ENCODE results near the gene SHD. TPM values are rescaled to one million over a fixed set of nuclear protein-coding genes. Genes with fewer than 3 reads are reported as not detected.
A peak's percentile ranks its signal among the peaks of the same experiment; 100 is the strongest.

SHD gene
- total and polyA plus RNA-seq, 2 donors (not counting 1 experiment from before 2014, with no cell fraction given): not detected

DNA sequence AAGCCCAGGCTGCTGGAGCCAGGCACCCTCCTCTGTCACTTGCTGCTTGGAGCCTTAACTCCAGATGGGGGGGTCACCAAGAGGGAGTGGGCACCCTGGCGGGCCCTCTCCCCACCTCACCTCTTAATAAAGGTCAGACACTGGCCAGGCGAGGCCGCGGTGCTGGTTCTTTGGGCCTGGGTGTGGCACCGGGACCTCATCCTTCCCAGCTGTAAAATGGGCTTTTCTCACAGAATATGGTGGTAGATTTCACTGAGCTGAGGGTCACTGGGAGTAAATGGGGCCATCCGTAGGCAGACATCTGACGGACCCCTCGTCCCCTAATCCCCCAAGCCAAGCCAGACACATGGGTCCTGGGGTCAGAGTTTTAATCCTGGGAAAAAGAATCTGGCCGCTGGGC is 44.6 kb downstream of the SHD start:
- Histone ChIP-seq H2AFZ (ENCODE audit: low read length) (no peak overlapping the region), H4K20me1 (ENCODE audit: control insufficient read depth, extremely low read depth, insufficient read depth, low read length) (no peaks in the 10 kb centered on the region), H3K79me2 (ENCODE audit: control insufficient read depth, insufficient read depth, low read length) (no peaks in the 10 kb centered on the region), H3K4me3 (replicated peaks in 1 of 4; ENCODE audit: control extremely low read depth in 1 of 4, insufficient read depth in 1 of 4, low read depth in 3 of 4, low read length in 4 of 4) (no peak overlapping the region), H3K4me1 (ENCODE audit: control insufficient read depth, extremely low read depth, insufficient read depth, low read length) (no peaks in the 10 kb centered on the region), H3K36me3 (ENCODE audit: control insufficient read depth, insufficient read depth, low read length) (no peaks in the 10 kb centered on the region), H3K9me3 (ENCODE audit: control insufficient read depth, insufficient read depth, low read depth, low read length) (no peaks in the 10 kb centered on the region), H3K27ac (ENCODE audit: insufficient read depth, low read length) (no peak overlapping the region), H3K9ac (ENCODE audit: insufficient read depth, low read length) (no peak overlapping the region), H3K4me2 (ENCODE audit: extremely low read depth, insufficient read depth, low read length) (no peak overlapping the region), H3K27me3 (ENCODE audit: control insufficient read depth, insufficient read depth, low read length) (peaks cover 3% of the 10 kb centered on the region)
- no peak for TF ChIP-seq EZH2 (IDR thresholded peaks at IDR 0.05; ENCODE audit: low read length, missing control alignments)
- TF ChIP-seq, protein P1, sequence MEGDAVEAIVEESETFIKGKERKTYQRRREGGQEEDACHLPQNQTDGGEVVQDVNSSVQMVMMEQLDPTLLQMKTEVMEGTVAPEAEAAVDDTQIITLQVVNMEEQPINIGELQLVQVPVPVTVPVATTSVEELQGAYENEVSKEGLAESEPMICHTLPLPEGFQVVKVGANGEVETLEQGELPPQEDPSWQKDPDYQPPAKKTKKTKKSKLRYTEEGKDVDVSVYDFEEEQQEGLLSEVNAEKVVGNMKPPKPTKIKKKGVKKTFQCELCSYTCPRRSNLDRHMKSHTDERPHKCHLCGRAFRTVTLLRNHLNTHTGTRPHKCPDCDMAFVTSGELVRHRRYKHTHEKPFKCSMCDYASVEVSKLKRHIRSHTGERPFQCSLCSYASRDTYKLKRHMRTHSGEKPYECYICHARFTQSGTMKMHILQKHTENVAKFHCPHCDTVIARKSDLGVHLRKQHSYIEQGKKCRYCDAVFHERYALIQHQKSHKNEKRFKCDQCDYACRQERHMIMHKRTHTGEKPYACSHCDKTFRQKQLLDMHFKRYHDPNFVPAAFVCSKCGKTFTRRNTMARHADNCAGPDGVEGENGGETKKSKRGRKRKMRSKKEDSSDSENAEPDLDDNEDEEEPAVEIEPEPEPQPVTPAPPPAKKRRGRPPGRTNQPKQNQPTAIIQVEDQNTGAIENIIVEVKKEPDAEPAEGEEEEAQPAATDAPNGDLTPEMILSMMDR (conservative IDR thresholded peaks at IDR 0.05 in 1 of 2, IDR thresholded peaks at IDR 0.05 in 1 of 2; ENCODE audit: low read depth in 1 of 2, low read length in 2 of 2): no peak
- DNase-seq (ENCODE audit: low read depth in 2 of 2): no peak

DNA sequence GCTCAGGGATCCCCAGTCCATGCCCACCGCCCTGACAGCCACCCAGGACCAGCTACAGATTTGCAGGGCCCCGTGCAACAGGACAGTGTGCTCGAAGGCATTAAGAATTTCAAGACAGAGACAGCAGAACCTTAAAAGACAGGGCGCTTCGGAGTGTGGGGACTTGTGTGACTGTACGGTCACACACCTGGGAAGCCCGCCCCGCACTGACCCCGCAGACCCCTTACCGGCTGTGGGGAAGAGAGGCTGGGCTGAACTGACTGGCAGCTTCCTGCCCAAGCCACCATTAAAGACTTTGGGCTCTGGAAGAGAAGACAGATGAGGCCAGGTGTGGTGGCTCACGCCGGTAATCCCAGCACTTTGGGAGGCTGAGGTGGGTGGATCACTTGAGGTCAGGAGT is 45.2 kb downstream of the SHD start:
- no peak overlapping the region for H3K27ac ChIP-seq (ENCODE audit: insufficient read depth, low read length)
- H3K4me2 ChIP-seq (ENCODE audit: extremely low read depth, insufficient read depth, low read length): no peak overlapping the region
- H3K79me2 ChIP-seq (ENCODE audit: control insufficient read depth, insufficient read depth, low read length): no peaks in the 10 kb centered on the region
- DNase-seq (ENCODE audit: low read depth in 2 of 2): no peak
- H3K27me3 ChIP-seq (ENCODE audit: control insufficient read depth, insufficient read depth, low read length): peaks cover 3% of the 10 kb centered on the region
- no peaks in the 10 kb centered on the region for H3K4me1 ChIP-seq (ENCODE audit: control insufficient read depth, extremely low read depth, insufficient read depth, low read length)
- H3K36me3 ChIP-seq (ENCODE audit: control insufficient read depth, insufficient read depth, low read length): no peaks in the 10 kb centered on the region
- TF ChIP-seq, protein P1 (conservative IDR thresholded peaks at IDR 0.05 in 1 of 2, IDR thresholded peaks at IDR 0.05 in 1 of 2; ENCODE audit: low read depth in 1 of 2, low read length in 2 of 2): no peak
- TF ChIP-seq EZH2 (IDR thresholded peaks at IDR 0.05; ENCODE audit: low read length, missing control alignments): no peak
- H2AFZ ChIP-seq (ENCODE audit: low read length): no peak overlapping the region
- H4K20me1 ChIP-seq (ENCODE audit: control insufficient read depth, extremely low read depth, insufficient read depth, low read length): no peaks in the 10 kb centered on the region
- H3K9me3 ChIP-seq (ENCODE audit: control insufficient read depth, insufficient read depth, low read depth, low read length): no peaks in the 10 kb centered on the region
- H3K4me3 ChIP-seq (replicated peaks in 1 of 4; ENCODE audit: control extremely low read depth in 1 of 4, insufficient read depth in 1 of 4, low read depth in 3 of 4, low read length in 4 of 4): no peak overlapping the region
- no peak overlapping the region for H3K9ac ChIP-seq (ENCODE audit: insufficient read depth, low read length)

DNA sequence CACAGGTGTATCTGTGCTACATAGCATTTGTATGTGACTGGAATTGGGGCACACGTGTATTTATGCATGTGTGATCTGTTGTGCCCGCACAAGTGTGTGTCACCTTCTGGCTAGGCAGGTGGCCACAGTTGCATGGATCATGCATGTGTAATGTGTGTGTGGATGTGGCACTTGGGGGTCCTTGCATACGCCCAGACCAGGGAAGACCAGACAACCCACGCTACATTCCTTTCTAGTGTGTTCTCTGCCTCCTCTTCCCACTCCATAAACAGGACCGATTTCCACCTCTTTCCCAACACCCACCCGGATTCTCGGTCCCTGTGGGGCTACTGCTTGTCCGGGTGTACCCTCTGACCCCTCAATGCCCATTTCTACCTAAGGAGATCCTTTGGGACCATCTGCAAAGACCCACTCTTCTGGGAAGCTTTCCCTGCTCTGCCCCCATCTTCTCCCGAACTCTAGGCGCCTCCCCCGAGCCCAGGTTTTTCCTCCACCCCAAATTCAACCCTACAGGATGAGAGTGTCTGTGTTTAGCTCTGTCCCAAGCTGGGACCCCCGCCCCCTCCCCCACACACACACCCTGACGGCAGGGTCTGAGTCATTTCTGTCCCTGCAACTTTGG is 47.3 kb downstream of the SHD start:
- no peaks in the 10 kb centered on the region for H3K9me3 ChIP-seq (ENCODE audit: control insufficient read depth, insufficient read depth, low read depth, low read length)
- H3K27ac ChIP-seq (ENCODE audit: insufficient read depth, low read length): no peak overlapping the region
- H3K4me2 ChIP-seq (ENCODE audit: extremely low read depth, insufficient read depth, low read length): no peak overlapping the region
- no peak for DNase-seq (ENCODE audit: low read depth in 2 of 2)
- no peaks in the 10 kb centered on the region for H4K20me1 ChIP-seq (ENCODE audit: control insufficient read depth, extremely low read depth, insufficient read depth, low read length)
- peaks cover 3% of the 10 kb centered on the region for H3K27me3 ChIP-seq (ENCODE audit: control insufficient read depth, insufficient read depth, low read length)
- no peaks in the 10 kb centered on the region for H3K36me3 ChIP-seq (ENCODE audit: control insufficient read depth, insufficient read depth, low read length)
- H3K4me3 ChIP-seq (replicated peaks in 1 of 4; ENCODE audit: control extremely low read depth in 1 of 4, insufficient read depth in 1 of 4, low read depth in 3 of 4, low read length in 4 of 4): no peak overlapping the region
- no peaks in the 10 kb centered on the region for H3K79me2 ChIP-seq (ENCODE audit: control insufficient read depth, insufficient read depth, low read length)
- H3K4me1 ChIP-seq (ENCODE audit: control insufficient read depth, extremely low read depth, insufficient read depth, low read length): no peaks in the 10 kb centered on the region
- H2AFZ ChIP-seq (ENCODE audit: low read length): no peak overlapping the region
- peak; percentile 61 for TF ChIP-seq EZH2 (IDR thresholded peaks at IDR 0.05; ENCODE audit: low read length, missing control alignments)
- TF ChIP-seq, protein P1 (conservative IDR thresholded peaks at IDR 0.05 in 1 of 2, IDR thresholded peaks at IDR 0.05 in 1 of 2; ENCODE audit: low read depth in 1 of 2, low read length in 2 of 2): no peak
- H3K9ac ChIP-seq (ENCODE audit: insufficient read depth, low read length): no peak overlapping the region

Measured in fibroblast of lung (primary cell).